GM21423 (cell line): ENCODE data around the gene FOXO6.

Experiments used
- ATAC-seq: cut with Tn5 transposase; IDR thresholded peaks from one replicate; pipeline ENCODE4 v1.9.1; 2021; ENCODE audit warnings: mild to moderate bottlenecking, moderate library complexity; ENCODE audit not compliant: unreplicated experiment

FOXO6 gene

GRCh38 chr1:41360786-41361494 is at the start of gene FOXO6:
Gene FOXO6, plus strand, starts transcription at chr1:41361434.
- peak; percentile 92 for ATAC-seq

- ATAC-seq = no peak
Measured at GRCh38 chr1:41312991-41313645, 48.1 kb upstream of the FOXO6 start.

- ATAC-seq = no peak
Measured at GRCh38 chr1:41313661-41314131, 47.5 kb upstream of the FOXO6 start.

GRCh38 chr1:41314376-41315145 is 46.7 kb upstream of the FOXO6 start:
- ATAC-seq = no peak

GRCh38 chr1:41315146-41315822 is 46.0 kb upstream of the FOXO6 start:
- ATAC-seq = no peak

- no peak for ATAC-seq
Measured at GRCh38 chr1:41315871-41316270, 45.4 kb upstream of the FOXO6 start.

DNA sequence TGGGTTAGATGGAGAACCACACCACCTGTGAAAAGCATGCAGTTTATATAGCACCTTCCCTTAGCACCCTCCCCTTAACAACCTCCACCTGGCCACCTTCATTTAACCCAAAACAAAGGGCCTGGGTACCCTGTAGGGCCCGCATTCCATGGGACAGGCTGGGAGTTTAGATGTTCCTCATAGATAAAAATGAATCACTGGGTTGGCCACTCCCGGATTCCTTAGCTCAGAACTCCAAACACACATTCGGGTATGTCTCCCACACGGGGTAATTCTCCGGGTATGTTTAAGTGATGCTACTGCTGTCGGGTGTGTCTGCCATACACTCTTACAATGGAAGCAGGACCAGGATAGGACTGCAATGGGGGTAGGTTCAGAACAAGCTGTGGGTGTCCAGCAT is 43.9 kb upstream of the FOXO6 start:
- ATAC-seq = no peak

DNA sequence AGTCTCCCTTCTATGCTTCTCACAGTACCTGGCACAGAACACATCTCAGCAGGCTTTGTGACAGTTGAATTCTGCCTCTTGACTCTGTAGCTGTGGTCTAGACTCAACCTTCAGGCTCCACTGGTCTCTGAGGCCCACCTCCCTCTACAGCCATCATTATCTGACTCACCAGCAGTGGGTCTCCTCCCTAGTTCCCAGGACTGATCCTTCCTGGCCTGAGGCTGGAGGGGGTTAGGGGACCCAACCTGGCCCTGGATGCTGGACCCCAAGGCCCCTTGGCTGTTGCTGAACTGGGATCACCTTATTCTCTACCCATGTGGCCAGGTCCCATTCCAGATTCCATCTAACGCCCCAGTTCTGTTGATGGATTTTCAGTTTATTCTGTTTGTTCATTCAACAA is 43.1 kb upstream of the FOXO6 start:
- ATAC-seq = no peak

- ATAC-seq = no peak
Measured at GRCh38 chr1:41319106-41319755, 42.0 kb upstream of the FOXO6 start.

- no peak for ATAC-seq
Measured at GRCh38 chr1:41319807-41320711, 41.2 kb upstream of the FOXO6 start.

DNA sequence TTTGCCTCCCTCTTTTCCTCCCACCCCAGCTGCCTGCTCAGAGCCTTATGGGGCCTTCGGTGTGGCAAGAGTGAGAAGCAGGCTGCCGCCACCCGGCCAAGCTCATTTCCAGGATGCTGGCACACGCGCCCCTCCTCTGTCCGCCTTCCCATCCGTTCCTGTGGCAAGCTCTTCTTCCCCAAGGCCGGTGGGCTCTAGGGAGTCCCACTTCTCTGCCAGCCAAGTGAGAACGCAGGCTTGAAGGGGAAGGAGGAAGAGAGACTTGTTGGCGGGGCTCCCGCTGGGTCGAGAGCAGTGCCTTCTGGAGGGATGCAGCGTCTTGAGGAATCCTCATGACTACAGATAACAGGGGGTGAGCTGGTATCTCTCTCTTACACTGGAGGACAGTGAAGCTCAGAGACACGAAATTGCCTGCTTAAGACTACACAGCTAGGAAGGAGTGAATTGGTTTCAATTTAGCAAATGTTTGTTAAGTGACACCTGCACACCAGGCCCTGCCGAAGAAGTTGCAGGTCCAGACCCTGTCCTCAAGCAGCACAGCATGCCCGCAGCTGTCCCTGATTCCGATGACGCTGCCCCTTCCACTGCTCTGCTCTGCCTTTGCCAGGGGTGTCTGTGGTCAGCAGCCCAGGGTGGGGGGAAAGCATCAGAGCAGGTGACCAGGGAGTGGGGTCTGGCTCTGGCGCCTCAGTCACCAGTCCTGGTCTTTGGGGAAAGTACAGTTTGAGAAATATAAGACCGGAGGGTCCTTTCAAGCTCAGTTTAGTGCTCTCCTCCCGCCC is 40.1 kb upstream of the FOXO6 start:
- no peak for ATAC-seq

- ATAC-seq = no peak
Measured at GRCh38 chr1:41322101-41322661, 39.1 kb upstream of the FOXO6 start.

- no peak for ATAC-seq
Measured at GRCh38 chr1:41322835-41323234, 38.4 kb upstream of the FOXO6 start.

- no peak for ATAC-seq
Measured at GRCh38 chr1:41323243-41323642, 38.0 kb upstream of the FOXO6 start.

DNA sequence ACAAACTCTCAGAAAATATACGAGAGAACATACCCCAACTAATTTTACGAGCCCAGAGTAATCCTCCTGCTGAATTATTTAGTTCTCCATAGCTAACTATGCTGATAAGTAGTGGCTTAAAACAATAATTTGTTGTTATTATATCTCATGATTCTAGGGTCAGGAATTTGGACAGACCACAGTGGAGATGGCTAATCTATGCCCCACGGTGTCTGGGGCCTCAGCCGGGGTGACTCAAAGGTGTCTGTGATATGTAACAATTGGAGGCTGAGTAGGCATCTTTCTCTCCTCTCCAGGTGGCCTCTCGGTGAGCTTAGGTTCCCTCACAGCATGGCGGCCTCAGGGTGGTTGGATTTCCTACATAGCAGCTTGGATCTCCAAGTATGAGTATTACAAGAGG is 35.4 kb upstream of the FOXO6 start:
- no peak for ATAC-seq

DNA sequence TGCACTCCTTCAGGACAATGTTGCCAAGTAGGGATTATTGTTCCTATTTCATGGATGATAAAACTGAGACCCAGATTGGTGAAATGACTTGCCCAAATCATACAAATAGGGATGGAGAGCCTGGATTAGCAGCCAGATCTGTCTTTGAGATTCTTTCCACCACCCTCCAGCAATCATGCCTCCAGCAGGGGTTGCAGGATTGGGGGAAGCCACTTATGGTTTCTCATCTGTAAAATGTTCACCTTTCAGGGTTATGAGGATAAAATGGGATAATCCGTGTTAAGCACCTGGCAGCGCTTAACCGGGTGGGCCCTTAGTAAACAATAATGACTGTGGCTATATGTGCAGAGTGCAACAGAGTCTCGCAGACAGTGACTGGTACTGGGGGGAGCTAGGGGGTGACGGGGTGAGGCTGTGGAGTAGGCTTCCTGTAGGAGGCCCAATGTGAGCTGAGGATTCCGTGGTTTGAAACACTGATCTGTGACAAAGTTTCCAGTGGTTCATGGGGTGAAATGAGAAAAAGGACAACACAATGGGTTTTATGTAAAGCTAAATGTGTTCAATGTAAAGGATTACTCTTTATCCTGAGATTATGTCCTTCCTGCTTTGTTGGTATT is 33.7 kb upstream of the FOXO6 start:
- no peak for ATAC-seq

DNA sequence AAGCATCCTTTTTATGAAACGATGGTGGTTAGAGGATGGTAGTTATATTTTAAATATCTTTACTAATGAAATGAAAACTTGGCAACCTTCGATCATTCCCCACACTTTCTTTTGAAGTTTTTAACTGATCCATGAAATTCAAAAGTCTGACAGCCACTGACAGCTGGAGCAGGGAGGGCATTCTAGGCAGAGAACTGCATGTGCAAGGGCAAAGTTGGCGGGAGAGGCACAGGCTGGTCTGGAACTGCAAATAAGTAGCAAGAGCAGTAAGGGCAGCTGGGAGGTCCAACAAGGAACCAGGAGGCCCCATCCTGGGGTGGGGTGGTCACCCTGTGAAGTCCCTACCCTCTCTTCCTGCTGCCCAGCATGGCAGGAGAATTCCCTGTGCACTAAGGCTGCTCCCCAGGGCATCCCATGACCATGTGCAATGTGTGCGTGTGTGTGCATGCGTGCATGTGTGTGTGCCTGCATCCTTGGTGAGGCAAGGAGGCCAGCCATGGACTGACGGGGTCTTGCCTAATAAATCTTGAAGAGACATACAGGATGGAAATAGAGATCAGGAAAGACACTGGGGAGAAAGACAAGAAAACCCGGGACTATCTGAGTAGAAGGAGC is 33.1 kb upstream of the FOXO6 start:
- ATAC-seq = no peak
